K562 (cell line): ENCODE results near the gene ZSWIM4. TPM values are rescaled to one million over a fixed set of nuclear protein-coding genes. Genes with fewer than 3 reads are reported as not detected.

ENCODE experiments used
- AFF4 ChIP-seq: sonication (generic); formaldehyde crosslinking; IDR thresholded peaks from 2 replicates; pipeline ENCODE4 v1.8.0; 2023; ENCODE audit warnings: mild to moderate bottlenecking, missing genetic modification reagents
- ARID2 ChIP-seq: fragments of 450-650 bp; IDR thresholded peaks from 2 replicates; pipeline ENCODE4 v1.6.1; 2017; ENCODE audit warnings: antibody characterized with exemption, mild to moderate bottlenecking
- ARNT ChIP-seq, 2 experiments: fragments of 450-650 bp; IDR thresholded peaks; 2 replicates each; pipeline ENCODE4 v1.6.1; 2016; ENCODE audit warnings: mild to moderate bottlenecking in 1 of 2
- CCAR2 ChIP-seq: fragments of 200-400 bp; formaldehyde crosslinking; IDR thresholded peaks from 2 replicates; pipeline ENCODE4 v1.6.1; 2017; ENCODE audit warnings: mild to moderate bottlenecking, low read depth, low read length
- CREB1 ChIP-seq, 2 experiments: sonication (generic) in 1 of 2; formaldehyde crosslinking in 1 of 2; IDR thresholded peaks; 2 replicates each; pipeline versions ENCODE4 v1.6.1 to v1.8.0; 2012 to 2022; ENCODE audit warnings: inconsistent platforms in 1 of 2, mild to moderate bottlenecking in 1 of 2, missing genetic modification reagents in 1 of 2, moderate library complexity in 1 of 2
- DACH1 ChIP-seq: fragments of 450-650 bp; IDR thresholded peaks from 2 replicates; pipeline ENCODE4 v1.6.1; 2018; ENCODE audit not compliant: partially characterized antibody
- HDAC2 ChIP-seq: fragments of 450-650 bp; IDR thresholded peaks from 2 replicates; pipeline ENCODE4 v1.6.1; 2016; ENCODE audit warnings: mild to moderate bottlenecking
- ILF3 ChIP-seq: fragments of 450-650 bp; IDR thresholded peaks from 2 replicates; pipeline ENCODE4 v1.6.1; 2018; ENCODE audit warnings: antibody characterized with exemption, mild to moderate bottlenecking, moderate library complexity, borderline replicate concordance
- KLF1 ChIP-seq: fragments of 450-650 bp; IDR thresholded peaks from 2 replicates; pipeline ENCODE4 v1.6.1; 2016; ENCODE audit warnings: missing genetic modification characterization, missing compliant biosample characterization
- KLF16 ChIP-seq: IDR thresholded peaks from 2 replicates; pipeline ENCODE4 v1.6.1; 2016; ENCODE audit warnings: antibody characterized with exemption
- L3MBTL2 ChIP-seq: fragments of 450-650 bp; IDR thresholded peaks from 2 replicates; pipeline ENCODE4 v1.6.1; 2016; ENCODE audit warnings: mild to moderate bottlenecking, moderate library complexity
- LEF1 ChIP-seq: fragments of 450-650 bp; IDR thresholded peaks from 2 replicates; pipeline ENCODE4 v1.6.1; 2016; ENCODE audit warnings: mild to moderate bottlenecking
- MXI1 ChIP-seq: IDR thresholded peaks from 2 replicates; pipeline ENCODE4 v1.6.1; 2011; ENCODE audit warnings: low read depth, mild to moderate bottlenecking, improper control_type of control experiment, low read length
- NFXL1 ChIP-seq: fragments of 450-650 bp; formaldehyde crosslinking; IDR thresholded peaks from 2 replicates; pipeline ENCODE4 v1.4.0; 2021; ENCODE audit warnings: mild to moderate bottlenecking
- PRPF4 ChIP-seq: fragments of 200-400 bp; formaldehyde crosslinking; IDR thresholded peaks from one replicate; pipeline ENCODE4 v1.6.1; 2017; ENCODE audit warnings: low read length, low read depth, mild to moderate bottlenecking; ENCODE audit not compliant: insufficient read depth, poor library complexity, severe bottlenecking
- SIN3A ChIP-seq, 2 experiments: fragments of 150-350 bp in 1 of 2; IDR thresholded peaks; 2 replicates each; pipeline ENCODE4 v1.6.1; 2011 to 2016; ENCODE audit warnings: borderline replicate concordance in 2 of 2, low read depth in 2 of 2, low read length in 2 of 2, mild to moderate bottlenecking in 2 of 2, moderate library complexity in 2 of 2; ENCODE audit not compliant: control insufficient read depth in 1 of 2
- SIN3B ChIP-seq: fragments of 450-650 bp; IDR thresholded peaks from 2 replicates; pipeline ENCODE4 v1.6.1; 2017; ENCODE audit warnings: low read depth, mild to moderate bottlenecking, moderate library complexity
- TRIM28 ChIP-seq: fragments of 450-650 bp; IDR thresholded peaks from 2 replicates; pipeline ENCODE4 v1.6.1; 2017
- ZNF551 ChIP-seq: fragments of 250-450 bp; sonication (Bioruptor Pico); IDR thresholded peaks from 2 replicates; pipeline ENCODE4 v1.5.0; 2021; ENCODE audit warnings: mild to moderate bottlenecking, moderate library complexity
- polyA plus RNA-seq, 8 experiments: library from polyadenylated mRNA; depleted of rRNA in 4 of 8; stranded (reverse) in 5 of 8; unstranded in 3 of 8; fragments of >200 nt; fragmentation: Nextera tagmentation in 2 of 8; fragmentation: Illumina TruSeq in 1 of 8; extraction: Ambion mirVana in 2 of 8; extraction: Trizol in 1 of 8; gene quantifications; 2 replicates each; pipeline versions ENCODE4 v1.2.1 to v1.2.3, GENCODE V29; 2011 to 2014; ENCODE audit warnings: inconsistent platforms in 1 of 8, missing spikeins in 1 of 8
- total RNA-seq, 7 experiments: library from RNA; depleted of rRNA in 6 of 7; stranded (reverse); fragments of >200 nt in 6 of 7; fragmentation: Illumina TruSeq in 2 of 7; extraction: Trizol in 2 of 7; gene quantifications; 2 replicates each; pipeline versions ENCODE4 v1.2.1 to v1.2.3, GENCODE V29; 2011 to 2021; ENCODE audit warnings: low replicate concordance in 1 of 7
- TF ChIP-seq, protein P1 (sequence below): fragments of 250-450 bp; sonication (Bioruptor Pico); IDR thresholded peaks from 2 replicates; pipeline ENCODE4 v1.4.0; 2020; ENCODE audit warnings: mild to moderate bottlenecking
- TF ChIP-seq, protein P2 (sequence below), 2 experiments: IDR thresholded peaks; 2 replicates each; pipeline ENCODE4 v1.6.1; 2011; ENCODE audit warnings: borderline replicate concordance in 1 of 2, control low read depth in 1 of 2, low read depth in 1 of 2, low read length in 1 of 2, mild to moderate bottlenecking in 1 of 2, mixed read lengths in 1 of 2, moderate library complexity in 1 of 2; ENCODE audit not compliant: insufficient read depth in 1 of 2, insufficient read length in 1 of 2, poor library complexity in 1 of 2, severe bottlenecking in 1 of 2; ENCODE audit errors: extremely low read depth in 1 of 2

The ZSWIM4 gene
- total and polyA plus RNA-seq, 9 of the 15 experiments (the other 6 are each of a cell fraction or from before 2014, with no cell fraction given): 0.25 to 3.7 (median 0.79) TPM; not detected in 2

DNA sequence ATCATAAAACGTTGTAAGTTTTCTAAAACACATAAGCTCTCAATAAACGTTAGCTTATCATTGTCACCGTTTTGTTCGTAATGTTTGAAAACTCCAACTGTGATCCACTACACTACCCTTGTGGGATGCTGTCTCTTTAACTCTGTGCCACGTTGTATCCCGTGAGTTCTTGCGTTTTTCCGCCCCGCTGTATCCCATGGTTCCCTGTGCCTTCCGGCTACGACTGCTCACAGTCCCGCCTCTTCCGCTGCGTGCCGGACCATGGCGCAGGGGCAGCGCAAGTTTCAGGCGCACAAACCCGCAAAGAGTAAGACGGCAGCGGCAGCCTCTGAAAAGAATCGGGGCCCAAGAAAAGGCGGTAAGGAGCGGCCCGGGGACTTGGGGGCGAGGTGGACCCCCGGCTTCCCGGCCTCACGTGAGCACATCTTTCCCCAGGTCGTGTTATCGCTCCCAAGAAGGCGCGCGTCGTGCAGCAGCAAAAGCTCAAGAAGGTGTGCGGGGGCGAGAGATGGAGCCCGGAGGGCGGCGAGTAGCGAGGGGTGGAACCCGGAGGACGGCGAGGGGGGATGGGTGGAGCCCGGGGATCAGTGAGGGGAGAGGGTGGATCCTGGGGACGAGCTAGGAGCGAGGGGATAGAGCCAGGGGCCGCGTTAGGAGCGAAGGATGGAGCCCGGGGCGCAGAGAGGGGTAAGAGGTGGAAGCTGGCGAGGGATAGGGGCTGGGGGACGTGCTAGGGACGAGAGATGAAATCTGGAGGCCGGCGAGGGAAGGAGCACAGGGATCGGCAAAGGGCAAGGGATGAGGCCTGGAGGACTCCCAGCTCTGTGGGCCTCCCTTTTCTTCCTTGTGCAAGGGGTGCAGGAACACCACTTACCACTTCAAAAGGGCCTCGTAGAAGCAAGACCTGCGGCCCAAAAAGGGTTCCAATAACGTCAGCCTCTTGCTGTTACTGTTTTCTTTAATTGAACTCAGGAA, 20.7 kb upstream of the ZSWIM4 start, which contains the start of gene C19orf53 (continued):
- TF ChIP-seq, protein P1, sequence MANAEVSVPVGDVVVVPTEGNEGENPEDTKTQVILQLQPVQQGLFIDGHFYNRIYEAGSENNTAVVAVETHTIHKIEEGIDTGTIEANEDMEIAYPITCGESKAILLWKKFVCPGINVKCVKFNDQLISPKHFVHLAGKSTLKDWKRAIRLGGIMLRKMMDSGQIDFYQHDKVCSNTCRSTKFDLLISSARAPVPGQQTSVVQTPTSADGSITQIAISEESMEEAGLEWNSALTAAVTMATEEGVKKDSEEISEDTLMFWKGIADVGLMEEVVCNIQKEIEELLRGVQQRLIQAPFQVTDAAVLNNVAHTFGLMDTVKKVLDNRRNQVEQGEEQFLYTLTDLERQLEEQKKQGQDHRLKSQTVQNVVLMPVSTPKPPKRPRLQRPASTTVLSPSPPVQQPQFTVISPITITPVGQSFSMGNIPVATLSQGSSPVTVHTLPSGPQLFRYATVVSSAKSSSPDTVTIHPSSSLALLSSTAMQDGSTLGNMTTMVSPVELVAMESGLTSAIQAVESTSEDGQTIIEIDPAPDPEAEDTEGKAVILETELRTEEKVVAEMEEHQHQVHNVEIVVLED: peak; percentile 83
- TF ChIP-seq ILF3 (0 out of 2 replicates have a peak, but pooled peaks have one; percentile 70), LEF1 (peak; percentile 72; the same call in 1 of the 2 replicates), CCAR2 (no peak), KLF16 (no peak), L3MBTL2 (peak; percentile 84), NFXL1 (no peak), ARID2 (0 out of 2 replicates have a peak, but pooled peaks have one; percentile 18), ARNT (IDR thresholded peaks at IDR 0.05) (peak in 1 of 2 experiments; percentile 66; a peak in 2 of 4 replicates), PRPF4 (no peak), HDAC2 (peak; percentile 87), SIN3A (IDR thresholded peaks at IDR 0.05; ENCODE audit: borderline replicate concordance in 2 of 2, control insufficient read depth in 1 of 2, low read depth in 2 of 2, low read length in 2 of 2) (peak; percentile 58 to 80; a peak in 2 of 4 replicates), SIN3B (peak; percentile 93), AFF4 (CRISPR knock-in tag) (no peak), MXI1 (peak; percentile 88), CREB1 (IDR thresholded peaks at IDR 0.05) (peak; percentile 83), CREB1 (CRISPR knock-in tag; IDR thresholded peaks at IDR 0.05) (peak; percentile 80), DACH1 (no peak), TRIM28 (0 out of 2 replicates have a peak, but pooled peaks have one; percentile 18), KLF1 (tag) (no peak), ZNF551 (CRISPR knock-in tag) (no peak)
- TF ChIP-seq, protein P2, sequence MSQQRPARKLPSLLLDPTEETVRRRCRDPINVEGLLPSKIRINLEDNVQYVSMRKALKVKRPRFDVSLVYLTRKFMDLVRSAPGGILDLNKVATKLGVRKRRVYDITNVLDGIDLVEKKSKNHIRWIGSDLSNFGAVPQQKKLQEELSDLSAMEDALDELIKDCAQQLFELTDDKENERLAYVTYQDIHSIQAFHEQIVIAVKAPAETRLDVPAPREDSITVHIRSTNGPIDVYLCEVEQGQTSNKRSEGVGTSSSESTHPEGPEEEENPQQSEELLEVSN (IDR thresholded peaks at IDR 0.05; ENCODE audit: borderline replicate concordance in 1 of 2, extremely low read depth in 1 of 2, insufficient read depth in 1 of 2, insufficient read length in 1 of 2, low read depth in 1 of 2, low read length in 1 of 2, poor library complexity in 1 of 2, severe bottlenecking in 1 of 2): peak in 1 of 2 experiments; percentile 17
